ELR (cell line): ENCODE data around the gene IL1RAPL1.

Experiments
- DNase-seq: peaks from one replicate; pipeline ENCODE4 v3.0.0-alpha.2; 2015; ENCODE audit warnings: low read depth

IL1RAPL1 gene

GRCh38 chrX:29434939-29435338 is 847.7 kb downstream of the IL1RAPL1 start:
- DNase-seq = no peak

GRCh38 chrX:29435396-29435795 is 848.1 kb downstream of the IL1RAPL1 start:
- DNase-seq = no peak

GRCh38 chrX:29447867-29448266 is 860.6 kb downstream of the IL1RAPL1 start:
- DNase-seq = no peak

GRCh38 chrX:29453333-29453732 is 866.1 kb downstream of the IL1RAPL1 start:
- no peak for DNase-seq

GRCh38 chrX:29455702-29456101 is 868.5 kb downstream of the IL1RAPL1 start:
- no peak for DNase-seq

- no peak for DNase-seq
These were observed 873.8 kb downstream of the IL1RAPL1 start for GRCh38 chrX:29461039-29461438.

- no peak for DNase-seq
These were observed 879.2 kb downstream of the IL1RAPL1 start for GRCh38 chrX:29466456-29466855.

- no peak for DNase-seq
These were observed 881.8 kb downstream of the IL1RAPL1 start for GRCh38 chrX:29468911-29469494.

- DNase-seq = no peak
These were observed 882.8 kb downstream of the IL1RAPL1 start for GRCh38 chrX:29470030-29470429.

- no peak for DNase-seq
These were observed 884.6 kb downstream of the IL1RAPL1 start for GRCh38 chrX:29471829-29472228.

- DNase-seq = no peak
These were observed 890.6 kb downstream of the IL1RAPL1 start for GRCh38 chrX:29477878-29478277.

- peak; percentile 19 for DNase-seq
These were observed 891.3 kb downstream of the IL1RAPL1 start for GRCh38 chrX:29478336-29479069.

GRCh38 chrX:29487214-29487613 is 900.0 kb downstream of the IL1RAPL1 start:
- DNase-seq = no peak

- DNase-seq = no peak
These were observed 900.5 kb downstream of the IL1RAPL1 start for GRCh38 chrX:29487714-29488113.

GRCh38 chrX:29488919-29489318 is 901.7 kb downstream of the IL1RAPL1 start:
- no peak for DNase-seq

- DNase-seq = no peak
These were observed 903.4 kb downstream of the IL1RAPL1 start for GRCh38 chrX:29490606-29491005.

- no peak for DNase-seq
These were observed 904.4 kb downstream of the IL1RAPL1 start for GRCh38 chrX:29491659-29492058.

GRCh38 chrX:29496636-29497180 is 909.5 kb downstream of the IL1RAPL1 start:
- DNase-seq = no peak

- DNase-seq = no peak
These were observed 919.5 kb downstream of the IL1RAPL1 start for GRCh38 chrX:29506729-29507128.

GRCh38 chrX:29518100-29518499 is 930.9 kb downstream of the IL1RAPL1 start:
- DNase-seq = no peak

GRCh38 chrX:29528281-29528680 is 941.0 kb downstream of the IL1RAPL1 start:
- no peak for DNase-seq

- DNase-seq = no peak
These were observed 943.3 kb downstream of the IL1RAPL1 start for GRCh38 chrX:29530501-29530900.

- no peak for DNase-seq
These were observed 944.1 kb downstream of the IL1RAPL1 start for GRCh38 chrX:29531336-29531735.
